HG03103 (cell line): ENCODE measurements around the gene NT5DC3.

Experiments
- ATAC-seq: cut with Tn5 transposase; IDR thresholded peaks from one replicate; pipeline ENCODE4 v1.9.1; 2021; ENCODE audit warnings: low read depth; ENCODE audit not compliant: unreplicated experiment

The NT5DC3 gene

DNA sequence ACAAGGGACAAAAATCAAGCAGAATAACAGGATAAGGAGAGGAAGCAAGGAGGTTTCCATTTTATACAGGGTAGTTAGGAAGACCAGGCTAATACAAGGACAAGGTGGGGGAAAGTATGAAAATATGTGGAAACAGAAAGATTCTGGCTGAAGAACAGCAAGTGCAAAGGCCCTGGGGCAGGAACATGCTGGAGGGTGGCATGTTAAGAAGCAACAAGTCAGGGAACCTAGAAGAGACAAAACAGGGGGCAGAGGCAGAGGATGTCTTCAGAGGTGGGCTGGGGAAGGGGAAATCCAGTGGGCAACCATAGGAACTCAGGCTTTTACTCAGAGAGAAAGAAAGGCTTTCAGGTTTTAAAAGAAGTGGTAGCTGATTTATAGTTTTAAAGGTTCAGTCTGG, 54.8 kb downstream of the NT5DC3 start:
- no peak for ATAC-seq

DNA sequence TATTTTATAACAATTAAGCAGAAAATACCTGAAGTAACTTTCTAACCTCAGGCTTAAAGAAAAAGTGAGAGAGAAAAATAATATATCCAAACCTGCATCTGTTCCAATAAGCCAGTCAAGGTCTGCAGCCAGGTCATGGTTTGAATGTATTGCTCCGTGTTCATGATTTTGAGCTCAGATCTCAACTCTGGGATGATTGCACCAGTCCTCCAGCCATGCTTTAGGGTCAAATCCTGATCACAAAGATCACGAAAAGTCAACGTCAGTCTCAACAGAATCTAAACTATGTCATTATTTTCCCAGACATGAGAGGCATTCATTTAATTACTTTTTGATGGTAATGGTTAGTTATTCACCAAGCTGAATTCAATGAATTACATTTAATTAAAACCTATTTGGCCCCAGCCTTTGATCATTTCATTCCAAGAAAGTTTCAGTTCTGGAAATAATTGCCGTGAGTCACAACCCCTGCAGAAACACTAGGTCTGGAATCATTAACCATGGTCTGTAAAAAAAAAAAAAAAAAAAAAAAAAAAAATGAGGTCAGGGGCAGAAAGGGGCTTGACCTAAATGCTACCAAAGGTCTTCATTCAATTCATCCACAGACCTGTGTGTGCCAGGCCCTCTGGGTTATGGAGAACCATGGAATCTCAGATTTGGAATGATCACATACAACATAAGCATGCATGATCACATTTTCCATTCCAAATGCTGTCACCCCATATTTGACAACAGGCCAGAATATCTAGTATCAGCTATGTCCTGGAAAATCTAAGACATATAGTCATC, 55.6 kb downstream of the NT5DC3 start:
- ATAC-seq, result no peak

DNA sequence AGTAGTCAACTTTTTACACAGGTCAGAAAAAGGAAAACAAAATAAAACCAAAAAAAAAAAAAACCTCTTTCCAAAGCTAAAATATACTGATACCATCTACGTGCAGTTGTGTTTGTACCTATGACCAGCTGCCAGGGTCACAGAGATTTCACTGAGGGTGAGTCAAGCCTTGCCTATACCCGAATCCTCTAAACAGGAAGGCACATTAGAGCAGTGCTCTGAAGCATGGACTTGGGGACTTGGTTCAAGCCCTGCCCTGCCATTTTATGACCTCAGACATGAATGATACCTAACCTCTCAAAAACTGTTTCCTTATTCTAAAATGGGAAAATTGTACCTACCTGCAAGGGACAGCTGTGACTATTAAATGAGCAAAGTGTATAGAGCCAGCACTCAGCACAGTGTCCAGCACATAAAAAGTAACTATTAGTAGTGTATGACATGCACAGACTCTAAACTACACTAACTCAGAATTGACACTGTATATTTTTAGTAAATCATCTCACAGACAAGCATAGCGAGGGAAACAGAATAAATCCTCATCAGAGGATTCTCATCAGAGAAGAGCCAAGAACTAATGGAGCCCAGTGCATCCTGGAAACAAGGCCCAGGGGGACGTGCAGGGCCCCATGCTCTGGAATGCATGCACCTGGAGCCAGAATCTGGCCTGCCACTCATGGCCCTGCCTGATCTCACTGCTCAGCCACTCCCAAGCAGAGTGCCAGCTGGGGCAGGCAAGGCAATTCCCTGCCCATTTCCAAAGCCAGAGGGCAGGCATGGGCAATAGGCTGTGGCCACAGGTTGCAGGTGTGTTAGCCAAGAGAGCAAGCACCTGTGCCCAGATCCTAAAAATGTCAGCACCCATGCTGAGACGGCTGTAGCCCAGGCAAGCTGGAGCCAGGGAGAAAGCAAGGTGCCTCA, 57.0 kb downstream of the NT5DC3 start:
- no peak for ATAC-seq

- no peak for ATAC-seq
Measured at GRCh38 chr12:103782399-103782798, 58.6 kb downstream of the NT5DC3 start.

- no peak for ATAC-seq
Measured at GRCh38 chr12:103780992-103781391, 60.0 kb downstream of the NT5DC3 start.

DNA sequence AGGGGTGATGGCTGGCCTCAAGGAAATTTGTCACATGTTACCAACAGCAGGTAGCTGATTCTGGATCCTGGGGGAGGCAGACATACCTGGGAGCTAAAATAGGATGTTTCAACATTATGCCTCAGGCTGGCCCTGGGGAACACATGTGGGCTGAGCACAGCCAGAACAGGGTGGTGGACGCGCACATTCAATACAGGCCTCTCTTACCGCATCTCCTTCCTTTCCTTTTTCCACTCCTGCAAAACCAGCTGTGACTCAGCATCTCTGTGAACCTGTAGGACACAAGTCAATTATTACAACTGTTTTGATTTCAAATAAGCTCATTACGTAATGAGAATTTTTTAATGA, 61.0 kb downstream of the NT5DC3 start:
- ATAC-seq, result no peak

DNA sequence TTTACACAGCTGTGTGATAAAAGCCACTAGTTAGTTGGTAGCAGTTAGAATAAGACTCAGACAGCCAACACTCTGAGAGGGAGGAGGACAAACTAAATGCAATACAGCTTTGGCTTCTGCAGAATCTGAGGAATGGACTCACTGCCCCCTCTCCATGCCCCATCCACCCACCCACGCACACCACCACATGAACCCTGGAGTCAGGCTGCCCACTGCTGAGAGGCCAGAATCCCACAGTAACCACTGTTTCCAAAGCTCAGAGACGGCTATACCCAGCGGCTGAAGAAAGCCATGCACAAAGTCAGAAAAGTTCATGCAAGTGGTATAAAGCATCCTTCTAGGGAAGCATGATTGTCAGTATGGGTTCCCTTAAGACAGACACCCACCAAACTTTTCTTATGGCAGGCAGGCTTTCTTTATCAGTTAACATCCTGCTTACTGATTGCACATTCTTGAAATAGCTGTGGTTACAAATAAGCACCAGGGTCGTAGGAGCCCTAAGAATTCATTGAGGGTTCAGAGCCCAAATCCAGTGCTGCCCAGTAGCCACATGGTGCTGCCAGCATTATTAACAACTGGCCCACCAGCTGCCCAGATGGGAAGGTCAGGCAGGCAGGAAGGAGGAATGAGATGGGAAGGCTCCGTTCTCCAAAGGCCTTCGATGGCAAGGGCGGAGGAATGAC, 61.5 kb downstream of the NT5DC3 start:
- ATAC-seq, result no peak

GRCh38 chr12:103778781-103779180, 62.3 kb downstream of the NT5DC3 start:
- no peak for ATAC-seq

DNA sequence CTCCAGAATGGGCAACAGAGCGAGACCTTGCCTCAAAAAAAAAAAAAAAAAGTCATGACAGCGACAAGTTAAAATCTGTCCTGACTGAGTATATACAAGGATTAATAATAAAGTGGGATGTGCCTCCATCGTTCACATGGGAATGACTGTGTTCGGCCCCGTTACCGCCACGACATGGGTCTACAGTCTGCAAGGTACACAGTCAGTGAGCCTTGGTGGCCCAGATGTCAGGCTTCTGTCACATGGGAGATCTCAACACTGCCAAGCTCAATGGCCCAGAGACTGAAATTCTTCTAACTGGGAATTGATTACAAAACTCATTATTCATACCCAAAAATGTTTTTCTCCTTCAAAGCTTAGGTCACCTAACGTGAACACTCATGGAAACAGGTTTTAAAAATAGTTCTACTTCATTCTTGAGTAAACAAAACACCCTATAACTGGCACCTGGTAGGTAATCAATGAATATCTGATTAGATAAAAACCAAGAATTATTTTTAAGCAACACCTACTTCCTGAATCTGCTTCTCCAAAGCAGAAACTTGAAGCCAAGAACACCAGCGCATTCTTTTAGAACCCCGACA, 66.0 kb downstream of the NT5DC3 start:
- ATAC-seq, result no peak

GRCh38 chr12:103773109-103773910, 67.7 kb downstream of the NT5DC3 start:
- ATAC-seq, result no peak

GRCh38 chr12:103772367-103773108, 68.5 kb downstream of the NT5DC3 start:
- ATAC-seq, result no peak

DNA sequence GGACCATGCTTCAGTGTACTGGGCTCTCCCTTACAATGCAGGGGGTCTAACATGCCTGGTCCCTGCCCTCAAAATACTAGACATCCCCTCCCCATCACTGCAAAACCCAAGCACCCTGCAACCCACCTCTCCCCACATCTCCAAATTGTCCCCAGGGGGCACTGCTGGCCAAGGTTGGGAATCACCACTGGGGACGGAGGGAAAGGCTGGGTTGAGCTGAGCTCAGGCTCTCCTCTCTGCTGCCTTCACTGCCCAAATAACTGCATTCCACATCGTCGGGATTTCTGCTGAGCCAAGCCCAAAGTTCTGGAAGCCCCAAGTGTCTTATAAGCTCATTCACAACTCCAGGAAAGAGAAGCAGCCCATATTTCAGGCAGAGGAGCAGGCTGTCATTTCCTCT, 69.6 kb downstream of the NT5DC3 start:
- ATAC-seq, result no peak

DNA sequence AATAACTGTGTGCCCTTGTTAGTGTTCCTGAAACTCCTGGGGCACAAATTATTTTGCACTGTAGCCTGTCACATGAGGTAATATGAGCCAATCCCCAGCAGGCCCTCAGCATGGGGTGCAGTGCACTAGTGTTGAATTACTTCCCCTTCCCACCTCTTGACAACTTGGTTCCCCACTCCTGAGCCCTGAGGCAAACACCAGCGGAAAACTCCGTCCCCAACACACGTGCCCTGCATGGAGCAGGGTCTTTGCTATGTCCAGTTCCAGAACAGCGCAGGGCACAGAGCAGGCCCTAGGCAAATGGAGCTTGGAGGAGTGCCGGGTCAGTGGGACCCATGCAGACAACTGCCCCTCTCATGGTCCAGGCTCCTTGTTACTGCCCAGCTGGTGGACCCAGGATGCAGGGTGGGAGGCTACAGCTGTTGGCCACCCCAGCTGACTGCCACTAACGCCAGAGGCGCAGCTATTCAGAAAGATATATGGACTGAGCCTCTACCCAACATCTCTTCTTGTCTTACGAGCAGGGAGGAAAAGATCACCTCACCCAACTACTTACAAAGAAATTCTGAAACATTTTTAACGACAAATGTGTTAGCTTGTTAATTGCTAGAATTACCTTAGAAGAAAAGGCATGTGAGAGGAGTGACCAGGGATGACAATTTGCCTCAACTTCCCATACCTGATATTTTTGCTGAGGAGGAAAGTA, 71.6 kb downstream of the NT5DC3 start:
- no peak for ATAC-seq

DNA sequence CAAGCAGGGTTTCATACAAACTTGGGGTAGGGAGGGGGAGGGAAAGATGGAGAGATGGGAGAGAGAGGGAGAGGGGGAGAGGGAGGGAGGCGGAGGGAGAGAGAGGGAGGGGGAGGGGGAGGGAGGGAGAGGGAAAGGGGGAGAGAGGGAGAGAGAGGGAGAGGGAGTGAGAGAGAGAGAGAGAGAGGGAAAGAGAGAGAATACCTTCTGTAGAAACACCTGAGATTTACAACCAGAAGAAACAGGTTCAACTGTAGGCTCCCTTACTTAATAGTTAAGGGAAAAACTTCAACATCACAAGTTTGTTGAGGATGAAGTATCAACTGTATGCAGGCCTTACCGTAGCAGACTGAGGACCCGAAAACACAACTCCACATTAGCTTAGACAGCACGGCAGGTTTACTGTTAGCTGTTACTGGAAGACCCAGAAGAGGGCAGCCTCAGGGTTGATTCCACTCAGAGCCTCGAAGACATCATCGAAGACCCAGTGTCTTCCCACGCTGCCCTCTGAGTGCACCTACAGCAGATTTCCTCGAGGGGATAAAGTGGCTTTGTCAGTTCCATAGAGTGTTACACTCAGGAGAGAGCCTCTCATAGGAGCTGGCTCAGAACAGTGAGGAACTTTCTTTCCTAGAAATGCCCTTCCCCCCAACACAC, 72.4 kb downstream of the NT5DC3 start:
- ATAC-seq, result no peak

DNA sequence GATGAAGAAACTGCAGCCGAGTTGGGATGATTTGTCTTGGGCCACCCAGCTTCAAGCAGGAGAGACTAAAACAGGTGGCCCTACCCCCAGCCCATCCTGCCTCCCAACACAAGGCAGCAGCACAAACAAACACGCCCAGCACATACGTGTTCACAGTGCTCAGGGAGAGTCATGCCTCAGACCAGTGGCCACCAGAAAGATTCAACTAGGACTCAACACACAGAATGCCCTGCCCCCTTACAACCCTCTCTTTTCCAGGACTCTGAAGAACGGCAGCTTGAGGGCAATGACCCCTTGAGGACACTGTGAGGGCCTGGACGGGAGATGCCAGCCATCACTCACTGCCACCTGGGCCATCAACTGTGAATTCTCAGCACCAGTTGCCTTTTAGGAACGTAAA, 75.0 kb downstream of the NT5DC3 start:
- no peak for ATAC-seq

DNA sequence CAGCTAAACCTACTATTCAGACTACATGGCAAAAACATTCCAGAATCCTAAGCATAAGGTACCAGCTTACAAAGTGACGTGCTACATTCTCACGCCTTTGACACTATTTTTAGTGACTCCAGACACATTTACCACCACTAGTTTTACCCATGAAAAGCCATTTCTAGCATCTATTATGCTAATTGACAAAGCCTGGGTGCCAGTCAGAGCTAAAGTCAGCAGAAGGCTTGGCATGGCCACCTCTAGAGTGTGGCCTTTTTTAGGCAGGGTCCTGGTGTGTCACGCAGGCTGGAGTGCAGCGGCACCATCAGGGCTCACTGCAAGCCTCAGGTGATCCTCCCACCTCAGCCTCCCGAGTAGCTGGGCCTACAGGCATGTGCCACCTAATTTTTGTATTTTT, 75.7 kb downstream of the NT5DC3 start:
- ATAC-seq, result no peak

GRCh38 chr12:103762473-103762872, 78.6 kb downstream of the NT5DC3 start:
- ATAC-seq, result no peak
